ENCODE data around the gene CALCOCO2. TPM values are rescaled to one million over a fixed set of nuclear protein-coding genes. Genes with fewer than 3 reads are reported as not detected.
"Not testable (repeated sequence)": the region's sequence is repeated elsewhere in the genome, so short reads cannot be mapped to it uniquely, and the experiment has no call there.

CALCOCO2 gene, protein sequence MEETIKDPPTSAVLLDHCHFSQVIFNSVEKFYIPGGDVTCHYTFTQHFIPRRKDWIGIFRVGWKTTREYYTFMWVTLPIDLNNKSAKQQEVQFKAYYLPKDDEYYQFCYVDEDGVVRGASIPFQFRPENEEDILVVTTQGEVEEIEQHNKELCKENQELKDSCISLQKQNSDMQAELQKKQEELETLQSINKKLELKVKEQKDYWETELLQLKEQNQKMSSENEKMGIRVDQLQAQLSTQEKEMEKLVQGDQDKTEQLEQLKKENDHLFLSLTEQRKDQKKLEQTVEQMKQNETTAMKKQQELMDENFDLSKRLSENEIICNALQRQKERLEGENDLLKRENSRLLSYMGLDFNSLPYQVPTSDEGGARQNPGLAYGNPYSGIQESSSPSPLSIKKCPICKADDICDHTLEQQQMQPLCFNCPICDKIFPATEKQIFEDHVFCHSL
- total RNA-seq, result 163 TPM
- long read RNA-seq, transcript CALCOCO2-201 (13 exons, 3,682 nt), result major isoform, 182 of 226 reads
- long read RNA-seq, partial matches to known transcripts, result 17 of 226 reads
- long read RNA-seq, other reads (novel, unspliced or antisense), result 25 of 226 reads

DNA sequence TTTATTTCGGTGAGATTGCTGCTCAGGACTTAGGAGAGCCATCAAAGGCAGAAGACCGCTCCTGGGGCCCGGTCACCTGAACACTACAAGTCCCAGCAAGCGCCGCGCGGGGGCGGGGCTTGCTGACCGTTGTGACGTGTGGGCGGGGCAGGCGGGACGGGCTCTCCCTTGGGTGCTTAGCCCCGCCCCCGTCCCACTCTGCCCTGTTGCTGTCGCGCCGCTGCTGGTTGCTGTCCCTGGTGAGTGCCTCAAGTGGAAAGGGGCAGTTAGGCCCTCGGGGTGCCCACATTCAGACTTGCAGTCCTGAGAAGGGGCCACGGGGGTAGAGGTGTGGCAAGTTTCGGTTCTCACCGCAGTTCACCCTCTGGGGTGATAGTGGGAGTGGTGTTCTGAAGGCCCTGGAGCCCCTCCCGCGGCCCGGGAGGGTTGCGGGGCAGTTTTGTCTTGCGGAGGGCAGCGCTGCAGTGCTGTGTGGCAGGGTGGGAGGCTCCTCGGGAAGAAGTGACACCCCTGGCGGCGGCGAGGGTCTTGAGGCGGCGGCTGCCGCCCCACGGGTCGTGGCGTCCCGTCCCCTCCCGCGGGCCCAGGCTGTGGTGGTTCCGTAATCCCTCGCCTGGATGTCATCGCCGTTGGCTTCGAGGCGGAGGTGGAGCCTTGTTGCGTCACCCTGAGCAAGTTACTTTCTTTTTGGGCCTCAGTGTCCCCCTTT, at the start of gene CALCOCO2:
TSS of gene CALCOCO2 (plus strand) at position 196 of the 709 bp plus-strand sequence. CDS start 10,673 bp downstream, outside the sequence.
- intact Hi-C loops (cut with DNase I), result no loop called here
- DNase-seq (ENCODE audit: low spot score), result peak; percentile 98

DNA sequence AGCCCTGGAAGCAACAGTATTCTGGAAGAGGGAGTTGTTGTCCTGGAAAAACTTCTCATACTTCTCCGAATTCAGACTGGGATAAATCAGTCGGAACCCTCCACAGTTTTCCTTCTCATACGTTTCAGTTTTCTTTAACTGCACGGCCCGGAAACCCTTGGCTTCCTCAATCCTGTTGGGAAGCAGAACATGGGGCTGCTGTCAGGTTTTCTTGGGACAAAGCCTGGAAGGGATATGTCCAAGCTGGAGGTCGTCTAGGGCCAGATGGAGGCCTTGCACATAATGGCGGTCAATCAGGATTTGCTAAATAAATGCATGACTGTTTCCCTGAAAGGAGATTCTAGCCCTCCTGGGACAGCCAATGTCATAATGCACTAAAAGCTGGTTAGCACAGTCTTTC, 43.0 kb upstream of the CALCOCO2 start:
- intact Hi-C loops (cut with DNase I), result loop anchor here (5.0 kb wide), 1 partner anchor 61 kb away; the partner anchor contains the start of gene HOXB13
- no peak for DNase-seq (ENCODE audit: low spot score)

DNA sequence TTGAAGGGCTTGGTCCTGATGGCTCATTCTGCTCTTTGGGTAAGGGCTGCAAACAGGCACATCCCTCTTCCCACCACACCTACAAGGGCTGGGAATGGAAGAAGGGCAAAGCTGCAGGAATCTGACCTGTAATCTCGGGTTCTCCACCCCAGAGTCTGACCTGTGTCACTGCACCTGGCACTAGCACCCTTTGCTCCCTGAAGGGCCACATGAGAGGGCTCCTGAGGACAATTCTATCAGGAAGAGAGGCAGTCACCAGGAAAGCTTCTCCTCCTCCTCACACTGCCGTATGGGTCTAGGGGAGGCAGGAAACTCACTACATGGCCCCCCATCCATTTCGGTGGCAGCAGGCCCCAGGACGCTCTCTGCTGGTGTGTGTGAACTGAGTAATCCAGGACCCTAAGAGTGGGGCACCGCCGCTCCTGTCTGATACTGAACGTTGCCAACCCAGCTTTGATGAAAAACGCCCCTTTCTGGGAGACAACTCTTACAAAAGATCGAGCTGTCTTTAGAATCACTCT, 40.2 kb upstream of the CALCOCO2 start:
- no peak for DNase-seq (ENCODE audit: low spot score)
- intact Hi-C loops (cut with DNase I), result loop anchor here (5.0 kb wide), 1 partner anchor 118 kb away; no protein-coding TSS in a partner anchor

DNA sequence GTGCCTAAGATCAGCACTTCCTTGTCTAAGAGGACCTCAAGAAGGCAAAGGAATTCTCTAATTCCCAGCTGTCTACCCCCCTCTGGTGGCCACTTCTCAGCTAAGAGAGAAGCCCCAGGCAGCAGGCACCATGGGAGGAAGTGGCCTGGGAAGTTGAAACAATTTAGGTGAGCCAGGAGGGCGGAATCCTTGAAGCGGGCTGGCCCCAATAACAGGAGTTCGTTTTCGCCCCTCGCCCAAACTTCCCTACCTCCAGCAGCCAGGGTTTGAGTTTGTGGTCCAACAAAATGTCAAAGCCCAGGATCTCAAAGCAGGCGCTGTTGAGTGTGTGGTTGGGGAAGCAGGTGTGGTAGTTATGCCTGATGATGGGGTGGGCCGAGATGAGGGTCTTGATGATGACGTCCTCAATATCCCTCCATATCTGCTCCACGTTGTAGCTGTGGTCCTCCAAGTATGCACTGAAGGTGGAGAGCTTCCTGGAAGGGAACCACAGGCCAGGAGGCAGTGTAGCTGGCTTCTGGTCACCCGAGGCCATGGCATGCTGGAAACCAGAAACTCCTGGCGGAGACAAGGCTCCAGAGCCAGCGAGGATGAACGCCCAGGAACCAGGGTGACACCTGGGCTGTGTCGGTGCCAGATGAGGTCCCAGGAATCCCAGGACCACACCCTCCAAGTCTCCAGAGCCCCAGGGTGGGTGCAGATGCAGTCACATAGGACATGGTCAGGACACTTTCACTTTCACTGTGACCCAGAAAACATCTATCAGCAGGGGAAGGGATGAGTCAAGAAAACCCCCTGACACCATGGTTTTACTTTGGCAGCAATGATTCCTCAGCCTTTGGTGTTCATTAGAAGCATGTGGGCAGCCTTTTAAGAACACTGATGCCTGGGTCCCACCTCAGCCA, 39.5 kb upstream of the CALCOCO2 start:
- DNase-seq (ENCODE audit: low spot score), result no peak
- intact Hi-C loops (cut with DNase I), result loop anchor here (5.0 kb wide), 1 partner anchor 119 kb away; no protein-coding TSS in a partner anchor

DNA sequence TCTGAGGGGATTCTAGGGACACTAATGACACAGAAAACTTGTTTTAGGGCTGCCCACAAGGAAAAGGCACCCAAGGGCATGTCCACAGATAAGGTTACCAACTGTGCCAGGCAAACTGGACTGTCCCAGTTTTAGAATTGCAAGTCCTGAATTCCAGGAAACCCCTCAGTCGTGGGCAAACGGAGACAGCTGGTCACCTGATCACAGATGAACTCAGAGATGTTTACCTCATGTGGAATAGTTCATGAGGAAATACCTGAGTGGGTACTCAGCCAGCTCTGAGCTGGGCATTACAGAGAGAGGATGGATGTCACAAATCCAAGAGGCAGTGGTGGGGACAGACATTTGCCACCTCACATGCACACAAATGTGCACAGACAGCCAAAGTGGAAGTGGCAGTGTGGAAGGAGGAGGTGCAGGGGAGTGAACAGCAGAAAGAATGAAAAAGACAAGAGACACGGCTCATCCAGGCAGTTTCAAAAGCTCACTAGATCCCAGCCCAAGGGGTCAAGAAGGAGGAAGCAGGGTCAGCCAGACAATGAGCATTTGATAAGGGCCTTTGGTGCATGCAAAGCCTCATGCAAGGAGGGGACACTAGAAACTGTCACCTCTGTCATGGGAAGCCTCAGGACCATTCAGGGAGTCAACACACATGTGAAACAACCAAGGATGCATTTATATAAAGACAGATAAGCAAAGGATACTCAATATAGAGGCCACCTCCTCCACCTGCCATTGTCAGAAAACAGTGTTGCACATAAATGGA, 38.6 kb upstream of the CALCOCO2 start:
- DNase-seq (ENCODE audit: low spot score), result no peak
- intact Hi-C loops (cut with DNase I), result loop anchor here (5.0 kb wide), 1 partner anchor 120 kb away; no protein-coding TSS in a partner anchor

DNA sequence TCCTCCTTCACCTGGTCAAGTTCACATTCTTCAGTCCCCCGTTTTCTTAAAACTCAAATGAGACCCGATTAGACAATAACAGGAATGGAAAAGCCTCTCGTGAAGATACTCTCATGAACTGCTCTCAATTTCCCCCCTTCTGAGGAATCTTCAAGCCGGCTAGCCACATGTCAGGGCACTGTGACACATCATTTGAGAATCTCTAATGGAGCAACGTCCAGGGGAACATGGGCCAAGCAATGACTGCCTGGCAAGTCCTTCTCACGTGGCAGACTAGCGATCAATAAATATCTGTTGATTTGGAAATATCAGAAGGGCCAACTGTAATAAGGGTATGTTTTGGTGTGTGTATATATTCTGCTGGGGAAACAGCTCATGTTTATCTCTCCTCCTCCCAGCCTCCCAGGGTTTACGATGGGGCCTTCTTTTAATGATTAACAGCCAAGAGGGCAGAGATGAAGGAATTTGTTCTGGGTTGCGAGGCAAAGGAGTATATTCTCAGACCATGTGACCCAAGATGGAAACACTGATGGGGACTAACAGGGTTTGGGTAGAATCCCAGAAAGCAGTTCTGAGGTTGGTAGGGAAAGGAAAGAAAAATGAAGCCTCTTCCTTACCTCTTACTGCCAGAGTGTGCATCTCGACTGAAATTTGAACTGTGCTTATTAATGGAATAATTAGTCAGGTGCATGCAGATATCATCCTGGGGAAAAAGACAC, 35.2 kb upstream of the CALCOCO2 start:
- intact Hi-C loops (cut with DNase I), result no loop called here
- DNase-seq (ENCODE audit: low spot score), result no peak

DNA sequence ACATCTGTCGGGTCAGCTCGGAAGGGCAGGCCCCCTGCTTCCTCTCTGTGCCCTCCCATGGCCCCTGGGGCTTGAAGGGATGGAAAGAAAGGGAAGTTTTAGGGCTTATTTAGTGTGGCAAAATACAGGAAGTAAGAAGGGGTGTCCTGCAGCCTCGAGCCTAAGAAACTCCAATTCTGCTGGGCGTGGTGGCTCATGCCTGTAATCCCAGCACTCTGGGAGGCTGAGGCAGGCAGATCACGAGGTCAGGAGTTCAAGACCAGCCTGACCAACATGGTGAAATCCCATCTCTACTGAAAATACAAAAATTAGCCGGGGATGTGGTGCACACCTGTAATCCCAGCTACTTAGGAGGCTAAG, 34.7 kb upstream of the CALCOCO2 start:
- DNase-seq (ENCODE audit: low spot score); intact Hi-C loops (cut with DNase I): not testable (repeated sequence)

DNA sequence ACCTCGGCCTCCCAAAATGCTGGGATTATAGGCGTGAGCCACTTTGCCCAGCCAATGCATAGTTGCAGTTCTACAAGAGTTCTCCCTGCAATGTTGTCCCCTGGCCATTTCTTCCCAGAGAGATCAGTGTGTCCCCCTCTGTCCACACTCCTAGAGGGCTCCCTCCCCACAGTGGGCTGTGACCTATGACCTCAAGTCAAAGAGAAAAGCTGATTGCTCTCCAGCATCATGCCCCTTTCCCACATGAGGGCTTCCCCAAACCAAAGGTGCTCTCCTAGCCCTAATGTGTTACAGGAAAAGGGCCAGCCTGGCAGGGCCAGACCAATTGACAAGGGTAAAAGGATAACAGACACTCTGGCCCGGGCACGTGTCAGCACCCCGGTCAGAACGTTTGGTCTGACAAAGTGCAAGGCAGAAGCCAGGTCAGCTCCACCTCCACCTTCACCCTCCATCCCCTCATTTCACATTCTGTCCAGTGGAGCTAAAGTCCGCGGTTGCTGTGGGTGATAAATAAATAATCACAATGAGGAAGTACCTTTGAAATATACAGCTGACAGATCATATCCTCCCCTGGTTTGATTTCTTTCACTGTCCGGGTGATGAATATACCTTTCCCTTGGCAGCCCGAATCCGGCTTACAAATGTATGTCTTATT, 31.6 kb upstream of the CALCOCO2 start:
- DNase-seq (ENCODE audit: low spot score), result no peak
- intact Hi-C loops (cut with DNase I), result no loop called here

DNA sequence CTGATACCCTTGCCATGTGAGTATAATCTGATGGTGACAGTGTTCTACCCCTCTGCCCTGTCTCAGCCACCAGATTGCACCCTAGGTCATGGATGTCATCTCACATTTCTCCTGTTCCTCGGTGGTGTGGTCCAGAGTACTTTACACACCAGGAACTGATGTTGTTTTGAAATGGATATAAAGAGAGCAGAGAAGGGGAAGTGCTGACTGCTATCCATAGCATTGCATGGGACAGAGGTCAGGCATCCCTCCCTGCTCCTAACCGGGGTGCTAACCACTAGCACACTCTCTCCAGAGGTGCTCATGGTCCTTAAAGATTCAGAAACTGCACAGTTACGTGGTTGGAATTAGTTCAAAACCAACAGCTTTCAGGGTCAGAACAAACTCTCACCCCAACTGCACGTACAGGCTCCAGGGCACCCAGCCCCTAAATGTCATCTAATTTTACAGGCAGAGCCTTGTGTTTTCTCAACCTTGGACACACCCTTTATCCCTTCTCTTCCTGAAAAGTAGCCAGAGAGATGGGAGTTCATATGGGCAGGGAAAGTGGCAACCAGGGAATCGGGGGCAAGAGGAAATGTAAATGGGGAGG, 30.1 kb upstream of the CALCOCO2 start:
- intact Hi-C loops (cut with DNase I), result no loop called here
- no peak for DNase-seq (ENCODE audit: low spot score)

DNA sequence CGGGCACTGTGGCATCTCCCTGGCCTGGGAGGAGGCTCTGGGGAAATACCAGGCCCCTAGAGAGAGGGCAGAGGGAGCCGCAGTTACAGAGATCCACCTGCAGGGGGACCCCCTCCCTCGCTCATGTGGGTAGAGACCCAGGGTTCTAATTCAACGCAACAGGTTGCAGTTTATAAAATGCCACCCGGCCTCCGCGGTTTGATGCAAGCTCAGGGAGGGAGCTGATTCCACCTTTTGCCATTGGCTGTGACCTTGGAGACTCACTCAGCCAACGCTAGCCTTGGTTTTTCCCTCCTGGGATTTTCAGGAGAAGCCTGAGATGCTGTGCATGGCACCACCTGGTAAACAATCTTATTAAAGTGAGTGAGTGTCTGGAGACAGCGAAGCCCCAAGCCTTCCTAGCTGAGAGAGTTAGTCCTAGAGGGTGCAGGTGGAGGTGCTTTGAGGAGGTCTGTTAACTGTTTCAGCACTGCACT, 25.9 kb upstream of the CALCOCO2 start:
- intact Hi-C loops (cut with DNase I), result loop anchor here (2.0 to 5.0 kb wide), 2 partner anchors 74 to 227 kb away; no protein-coding TSS in a partner anchor
- DNase-seq (ENCODE audit: low spot score), result peak; percentile 78

DNA sequence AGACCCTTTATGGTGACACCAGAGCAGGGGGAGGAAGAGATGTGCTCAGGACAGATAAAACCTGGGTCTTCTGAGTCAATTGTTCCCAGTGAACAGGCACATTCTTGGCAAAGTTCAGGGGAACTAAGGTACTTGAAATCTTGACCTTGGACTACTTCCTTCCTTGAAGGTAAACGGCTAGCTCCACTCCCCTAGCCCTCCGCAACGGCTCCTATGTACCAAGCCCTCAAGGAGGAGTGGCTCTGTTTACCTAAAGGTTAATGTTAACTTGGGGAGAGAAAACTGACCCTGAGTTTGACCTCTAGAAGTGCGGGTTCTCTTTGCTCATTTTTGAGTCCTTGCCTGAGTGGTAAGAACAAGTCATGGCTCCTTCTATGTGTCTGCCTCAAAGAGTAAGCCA, 21.7 kb upstream of the CALCOCO2 start:
- DNase-seq (ENCODE audit: low spot score), result no peak
- intact Hi-C loops (cut with DNase I), result loop anchor here (5.0 kb wide), 1 partner anchor 223 kb away; no protein-coding TSS in a partner anchor

DNA sequence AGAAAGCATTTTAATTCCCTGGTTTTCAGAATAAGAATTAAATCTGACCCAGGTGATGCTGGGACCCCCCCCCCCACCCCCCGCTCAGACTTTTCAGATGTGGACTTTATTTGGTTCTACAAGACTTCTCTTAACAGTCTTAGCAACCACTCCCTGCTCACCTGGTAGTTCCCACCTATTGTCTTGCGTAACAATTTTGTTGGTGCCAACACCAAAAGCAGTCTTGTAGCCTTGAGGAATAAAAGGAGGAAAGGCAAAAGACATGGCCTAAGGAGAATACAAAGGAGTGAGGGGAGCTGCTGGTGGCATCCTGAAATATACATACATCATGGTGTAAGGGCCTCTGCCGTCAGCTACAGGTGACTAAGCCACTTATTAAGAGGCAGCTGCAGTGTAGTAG, 18.8 kb upstream of the CALCOCO2 start:
- intact Hi-C loops (cut with DNase I), result no loop called here
- no peak for DNase-seq (ENCODE audit: low spot score)

DNA sequence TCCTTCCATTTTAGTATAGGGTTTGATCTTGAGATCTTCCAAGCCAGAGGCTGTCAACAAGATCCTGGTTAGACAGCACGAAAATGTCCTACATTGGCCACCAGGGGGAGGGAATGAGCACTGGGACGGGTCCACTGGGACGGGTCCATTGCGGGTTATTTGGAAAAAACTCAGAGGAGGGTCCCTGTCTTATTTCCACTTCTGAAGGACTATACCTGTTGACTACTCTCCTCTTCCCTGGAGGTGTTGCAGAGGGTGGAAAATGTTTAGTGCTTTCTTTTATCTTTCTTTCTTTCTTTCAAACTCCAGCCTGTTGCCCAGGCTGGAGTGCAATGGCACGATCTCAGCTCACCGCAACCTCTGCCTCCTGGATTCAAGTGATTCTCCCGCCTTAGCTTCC, 16.3 kb upstream of the CALCOCO2 start:
- intact Hi-C loops (cut with DNase I), result loop anchor here (2.0 kb wide), 1 partner anchor 64 kb away; no protein-coding TSS in a partner anchor
- DNase-seq (ENCODE audit: low spot score), result peak; percentile 83

DNA sequence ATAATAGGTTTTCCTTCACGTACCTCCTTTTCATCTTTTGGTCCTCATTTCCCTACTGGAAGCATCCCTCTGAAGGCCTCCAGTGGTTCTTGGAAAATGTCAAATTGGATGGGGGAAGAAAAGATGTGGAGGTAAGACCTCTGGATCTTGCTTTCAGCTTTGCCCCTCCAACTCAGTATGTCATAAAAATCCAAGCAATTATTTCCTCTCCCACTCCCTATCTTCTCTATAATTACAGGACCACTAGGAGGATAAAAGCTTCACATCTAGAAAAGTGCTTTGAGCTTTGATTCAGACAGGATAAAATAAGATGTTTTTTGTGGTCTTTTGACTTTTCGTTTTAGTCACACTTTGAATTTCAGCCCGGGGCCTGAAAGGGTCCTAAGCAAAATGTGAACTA, 15.5 kb upstream of the CALCOCO2 start:
- intact Hi-C loops (cut with DNase I), result loop anchor here (2.0 kb wide), 1 partner anchor 63 kb away; no protein-coding TSS in a partner anchor
- DNase-seq (ENCODE audit: low spot score), result no peak

DNA sequence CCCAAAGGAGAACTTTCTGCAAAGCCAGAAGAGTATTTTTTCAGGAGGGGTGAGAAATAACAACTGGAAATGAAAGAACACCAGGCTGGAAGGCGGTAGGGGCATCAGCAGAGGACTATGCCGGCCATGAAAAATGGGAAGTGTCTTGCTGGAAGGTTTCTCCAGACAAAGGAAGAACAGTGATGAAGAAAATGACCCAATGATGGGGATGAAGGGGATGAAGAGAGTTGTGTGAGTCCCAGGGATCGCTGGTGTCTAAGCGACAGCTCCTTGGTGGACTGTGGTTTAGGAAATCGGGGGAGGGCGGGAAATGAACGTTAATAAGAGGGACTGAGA, 14.4 kb upstream of the CALCOCO2 start:
- intact Hi-C loops (cut with DNase I), result no loop called here
- DNase-seq (ENCODE audit: low spot score), result no peak

DNA sequence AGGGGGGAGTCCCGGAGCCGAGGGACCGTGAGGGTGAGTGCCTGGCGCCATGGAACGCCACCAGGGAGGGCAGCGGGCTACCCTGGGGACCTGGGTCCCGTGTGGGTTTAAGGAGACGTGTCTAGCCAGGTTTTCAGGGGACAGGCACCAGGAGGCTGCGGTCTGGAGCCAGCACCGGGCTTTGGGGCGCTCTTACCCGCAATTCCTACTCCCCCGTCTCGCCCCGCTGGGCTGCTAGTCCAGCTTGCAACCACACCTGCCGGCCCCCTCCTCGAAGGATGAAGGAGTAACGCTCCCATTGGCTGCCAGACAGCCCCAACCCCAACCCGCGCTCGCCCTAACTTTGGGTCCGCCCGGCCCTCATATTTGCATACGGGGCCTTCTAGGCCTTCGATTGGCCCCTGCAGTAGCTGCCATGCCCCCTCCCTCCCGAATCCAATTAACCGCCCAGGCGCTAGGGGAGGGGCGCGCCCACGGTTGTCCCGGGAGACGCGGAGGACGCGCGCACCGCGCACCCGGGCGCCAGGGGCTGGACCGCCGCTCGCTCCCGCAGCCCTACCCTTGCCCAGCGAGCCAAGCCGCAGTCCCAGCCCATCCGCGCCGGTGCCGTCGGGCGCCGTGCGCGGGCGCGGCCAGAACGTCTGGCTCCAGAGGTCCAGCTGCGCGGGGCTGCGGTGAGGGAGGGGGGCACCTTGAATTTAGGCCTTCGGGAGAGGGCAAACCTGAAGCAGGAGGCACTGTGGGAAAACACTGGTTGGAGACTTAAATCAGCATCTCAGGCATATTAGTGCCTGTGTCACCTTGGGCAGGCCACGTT, 13.9 kb upstream of the CALCOCO2 start, which contains the start of gene TTLL6:
TSS of gene TTLL6 (minus strand) at position 456 of the 817 bp plus-strand sequence. CDS start at position 299, 157 bp downstream.
- peak; percentile 84 for DNase-seq (ENCODE audit: low spot score)
- intact Hi-C loops (cut with DNase I), result no loop called here
